Renal cortical epithelial cell (primary cell): ENCODE results near the gene IL20RB. TPM values are rescaled to one million over a fixed set of nuclear protein-coding genes. Genes with fewer than 3 reads are reported as not detected.
"Not testable (repeated sequence)": the region's sequence is repeated elsewhere in the genome, so short reads cannot be mapped to it uniquely, and the experiment has no call there.

Source experiments
- DNase-seq: peaks from one replicate; pipeline ENCODE4 v3.0.0-alpha.2; 2011; ENCODE audit warnings: low read depth
- total RNA-seq: library from RNA; depleted of rRNA; stranded (reverse); fragments of >200 nt; gene quantifications from 2 replicates; pipeline ENCODE4 v1.2.3, GENCODE V29; 2014

Gene IL20RB
- total RNA-seq, 1 donor from 2014 or later: 0.40 TPM

GRCh38 chr3:136943436-136943835, 14.3 kb upstream of the IL20RB start:
- no peak for DNase-seq

GRCh38 chr3:136946978-136947377, 10.8 kb upstream of the IL20RB start:
- no peak for DNase-seq

GRCh38 chr3:136947477-136947876, 10.3 kb upstream of the IL20RB start:
- DNase-seq: no peak

- no peak for DNase-seq
Measured at GRCh38 chr3:136949146-136949545, 8.6 kb upstream of the IL20RB start.

- DNase-seq: no peak
Measured at GRCh38 chr3:136949708-136950107, 8.1 kb upstream of the IL20RB start.

GRCh38 chr3:136950623-136951022, 7.2 kb upstream of the IL20RB start:
- DNase-seq: no peak

- peak; percentile 59 for DNase-seq
Measured at GRCh38 chr3:136952292-136952691, 5.5 kb upstream of the IL20RB start.

- DNase-seq: peak; percentile 68
Measured at GRCh38 chr3:136954251-136954650, 3.5 kb upstream of the IL20RB start.

GRCh38 chr3:136954980-136955780, 2.6 kb upstream of the IL20RB start:
- peak; percentile 69 for DNase-seq

- DNase-seq: peak; percentile 94
Measured at GRCh38 chr3:136955813-136956212, 2.0 kb upstream of the IL20RB start.

- no peak for DNase-seq
Measured at GRCh38 chr3:136956971-136957370, 812 bp upstream of the IL20RB start.

- no peak for DNase-seq
Measured at GRCh38 chr3:136958939-136959338, 1.2 kb downstream of the IL20RB start.

GRCh38 chr3:136959599-136959998, 1.8 kb downstream of the IL20RB start:
- no peak for DNase-seq

GRCh38 chr3:136960838-136961836, 3.4 kb downstream of the IL20RB start:
- DNase-seq: peak; percentile 87

GRCh38 chr3:136962927-136963326, 5.1 kb downstream of the IL20RB start:
- no peak for DNase-seq

GRCh38 chr3:136969539-136969938, 11.8 kb downstream of the IL20RB start:
- DNase-seq: not testable (repeated sequence)

- no peak for DNase-seq
Measured at GRCh38 chr3:136973352-136973751, 15.6 kb downstream of the IL20RB start.

GRCh38 chr3:136974670-136975069, 16.9 kb downstream of the IL20RB start:
- DNase-seq: no peak

GRCh38 chr3:136979204-136979603, 21.4 kb downstream of the IL20RB start:
- DNase-seq: no peak

GRCh38 chr3:136979684-136980083, 21.9 kb downstream of the IL20RB start:
- DNase-seq: peak; percentile 91

- DNase-seq: no peak
Measured at GRCh38 chr3:136982033-136982432, 24.2 kb downstream of the IL20RB start.

GRCh38 chr3:136982520-136983138, 24.8 kb downstream of the IL20RB start:
- peak; percentile 92 for DNase-seq
